GM15510 (cell line): Measurements from ENCODE around the gene MAPK10.

Source experiments
- POLR2A ChIP-seq: IDR thresholded peaks from 3 replicates; pipeline ENCODE4 v1.6.1; 2011; ENCODE audit warnings: borderline replicate concordance; ENCODE audit not compliant: insufficient read length; ENCODE audit errors: extremely low read depth

The MAPK10 gene

GRCh38 chr4:85942107-85942506 lies 417.7 kb downstream of the MAPK10 start:
- no peak for TF ChIP-seq POLR2A

- TF ChIP-seq POLR2A: no peak
Measured at GRCh38 chr4:85940151-85940550, 419.7 kb downstream of the MAPK10 start.
